Endothelial cell of umbilical vein (primary cell): ENCODE measurements around the gene PAX2. TPM values are rescaled to one million over a fixed set of nuclear protein-coding genes. Genes with fewer than 3 reads are reported as not detected.

Experiments used
- BruUV-seq: library from RNA; stranded (reverse); fragments of 400-500 nt; replicated peaks from 2 replicates; lab custom pipeline; 2021; lab: Mats Ljungman, UMichigan
- CTCF ChIA-PET: fragments of 300-600, 350-600 bp; sonication (Branson Sonifier 250); formaldehyde crosslinking; loops from one replicate; lab custom pipeline; 2021; ENCODE audit warnings: antibody characterized with exemption, inconsistent platforms; lab: Charles Lee
- POLR2A ChIA-PET: fragments of 300-600, 350-600 bp; sonication (Branson Sonifier 250); formaldehyde crosslinking; loops from one replicate; lab custom pipeline; 2021; ENCODE audit warnings: antibody characterized with exemption, inconsistent platforms; lab: Charles Lee
- DNase-seq: peaks from one replicate; pipeline ENCODE4 v3.0.0-alpha.2; 2011; ENCODE audit warnings: low read depth, low spot score
- FAIRE-seq: peaks from 2 replicates; lab custom pipeline; 2011; peaks lifted over from hg19 to GRCh38; lab: Jason Lieb, UNC
- H2AFZ ChIP-seq: 2 replicates; pipeline ENCODE4 v1.6.0; 2012; ENCODE audit warnings: low read depth, low read length, control low read depth, inconsistent platforms
- H3K27ac ChIP-seq: 2 replicates; pipeline ENCODE4 v1.5.1; 2011; ENCODE audit warnings: low read depth, mild to moderate bottlenecking, control low read depth, low read length, moderate library complexity; ENCODE audit not compliant: insufficient read depth
- H3K27me3 ChIP-seq, 2 experiments: 2 replicates each; pipeline versions ENCODE4 v1.6.0 to v1.6.1; 2011; ENCODE audit warnings: low read length in 2 of 2, mixed read lengths in 1 of 2; ENCODE audit not compliant: control insufficient read depth in 2 of 2, insufficient read depth in 2 of 2
- H3K36me3 ChIP-seq, 2 experiments: 2 replicates in 1 of 2; 3 replicates in 1 of 2; pipeline ENCODE4 v1.5.1; 2011; ENCODE audit warnings: low read length in 2 of 2, mild to moderate bottlenecking in 1 of 2, moderate library complexity in 1 of 2; ENCODE audit not compliant: control insufficient read depth in 2 of 2, insufficient read depth in 2 of 2; ENCODE audit errors: extremely low read depth in 1 of 2
- H3K4me1 ChIP-seq: 3 replicates; pipeline ENCODE4 v1.5.1; 2011; ENCODE audit warnings: mild to moderate bottlenecking, low read length; ENCODE audit not compliant: control insufficient read depth, insufficient read depth; ENCODE audit errors: extremely low read depth
- H3K4me2 ChIP-seq: 2 replicates; pipeline ENCODE4 v1.6.1; 2011; ENCODE audit warnings: low read length, control low read depth, mixed read lengths; ENCODE audit not compliant: insufficient read depth
- H3K4me3 ChIP-seq, 3 experiments: fragments of 200-600 bp in 1 of 3; sonication (generic), shearing (Covaris generic) in 1 of 3; replicated peaks in 1 of 3; 2 replicates each; pipeline ENCODE4 v1.5.1; 2011 to 2016; ENCODE audit warnings: control low read depth in 3 of 3, low read length in 3 of 3, mild to moderate bottlenecking in 2 of 3, inconsistent platforms in 1 of 3, low read depth in 1 of 3, moderate library complexity in 1 of 3; ENCODE audit not compliant: insufficient read depth in 1 of 3
- H3K79me2 ChIP-seq: 2 replicates; pipeline ENCODE4 v1.6.0; 2012; ENCODE audit warnings: low read length, inconsistent platforms; ENCODE audit not compliant: control insufficient read depth, insufficient read depth
- H3K9ac ChIP-seq: replicated peaks from 2 replicates; pipeline ENCODE3; 2011; ENCODE audit warnings: low read length, control low read depth; ENCODE audit not compliant: insufficient read depth; ENCODE audit errors: extremely low read depth
- H3K9me1 ChIP-seq: replicated peaks from 3 replicates; pipeline ENCODE4 v1.6.0; 2011; ENCODE audit warnings: mild to moderate bottlenecking, low read length; ENCODE audit not compliant: control insufficient read depth, insufficient read depth; ENCODE audit errors: extremely low read depth
- H3K9me3 ChIP-seq: replicated peaks from 2 replicates; pipeline ENCODE4 v1.5.1; 2012; ENCODE audit warnings: low read length, inconsistent platforms; ENCODE audit not compliant: control insufficient read depth, insufficient read depth
- H4K20me1 ChIP-seq: replicated peaks from 2 replicates; pipeline ENCODE3; 2011; ENCODE audit warnings: mild to moderate bottlenecking, low read length; ENCODE audit not compliant: control insufficient read depth, insufficient read depth; ENCODE audit errors: extremely low read depth
- EZH2 ChIP-seq: IDR thresholded peaks from 2 replicates; pipeline ENCODE4 v1.6.1; 2012; ENCODE audit warnings: borderline replicate concordance, low read depth, mild to moderate bottlenecking, moderate library complexity, low read length, inconsistent platforms; ENCODE audit not compliant: severe bottlenecking
- FOS ChIP-seq: IDR thresholded peaks from 2 replicates; pipeline ENCODE4 v1.6.1; 2011; ENCODE audit warnings: mild to moderate bottlenecking, low read length, moderate library complexity, borderline replicate concordance; ENCODE audit not compliant: insufficient read depth
- GATA2 ChIP-seq: IDR thresholded peaks from 2 replicates; pipeline ENCODE4 v1.7.0; 2011; ENCODE audit warnings: low read depth, mild to moderate bottlenecking, moderate library complexity, mixed read lengths, low read length; ENCODE audit not compliant: insufficient read length, insufficient read depth
- JUN ChIP-seq: IDR thresholded peaks from 2 replicates; pipeline ENCODE4 v1.6.1; 2011; ENCODE audit warnings: borderline replicate concordance, low read depth; ENCODE audit not compliant: insufficient read length, insufficient read depth
- MYC ChIP-seq: IDR thresholded peaks from one replicate; pipeline ENCODE4 v1.6.1; 2011; ENCODE audit warnings: mild to moderate bottlenecking, low read depth, low read length
- POLR2A ChIP-seq: IDR thresholded peaks from 2 replicates; pipeline ENCODE4 v1.6.1; 2012; ENCODE audit warnings: low read depth, mild to moderate bottlenecking, control low read depth, low read length
- POLR2AphosphoS5 ChIP-seq: IDR thresholded peaks from 2 replicates; pipeline ENCODE4 v1.6.1; 2012; ENCODE audit warnings: low read depth, mild to moderate bottlenecking, control low read depth, low read length, moderate library complexity; ENCODE audit not compliant: insufficient read depth
- dilution Hi-C: fragments of 300-500 bp; cut with MboI; formaldehyde crosslinking; loops from one replicate; pipeline ENCODE4 v1.15.0; 2019; ENCODE audit warnings: low sequenced_read_pairs; ENCODE audit not compliant: extremely low pct_ligation_motif_present
- intact Hi-C: fragments of 100-400 bp; cut with micrococcal nuclease; formaldehyde crosslinking; loops from one replicate; pipeline ENCODE4 v1.10.0; 2022
- polyA plus RNA-seq, 4 experiments: library from polyadenylated mRNA; depleted of rRNA in 3 of 4; stranded (reverse) in 3 of 4; unstranded in 1 of 4; fragments of >200 nt; gene quantifications; 2 replicates each; pipeline versions ENCODE4 v1.2.1 to v1.2.3, GENCODE V29; 2011 to 2012; ENCODE audit warnings: missing spikeins in 1 of 4
- total RNA-seq: library from RNA; stranded (reverse); gene quantifications from 2 replicates; pipeline ENCODE4 v1.2.3, GENCODE V29; 2021
- TF ChIP-seq, protein P1 (sequence below): IDR thresholded peaks from 2 replicates; pipeline ENCODE4 v1.6.1; 2011; ENCODE audit not compliant: insufficient read depth, insufficient read length
- TF ChIP-seq, protein P2 (sequence below), 2 donors: IDR thresholded peaks; 1 replicate in 1 of 2; 2 replicates in 1 of 2; pipeline ENCODE4 v1.5.1; 2011; ENCODE audit warnings: low read length in 2 of 2, mild to moderate bottlenecking in 2 of 2, moderate library complexity in 2 of 2, control low read depth in 1 of 2, inconsistent platforms in 1 of 2, low read depth in 1 of 2; ENCODE audit not compliant: insufficient read depth in 1 of 2; ENCODE audit errors: extremely low read depth in 1 of 2

PAX2 gene
- total and polyA plus RNA-seq, 2 donors (not counting 3 experiments of a cell fraction or from before 2014, with no cell fraction given) = not detected

DNA sequence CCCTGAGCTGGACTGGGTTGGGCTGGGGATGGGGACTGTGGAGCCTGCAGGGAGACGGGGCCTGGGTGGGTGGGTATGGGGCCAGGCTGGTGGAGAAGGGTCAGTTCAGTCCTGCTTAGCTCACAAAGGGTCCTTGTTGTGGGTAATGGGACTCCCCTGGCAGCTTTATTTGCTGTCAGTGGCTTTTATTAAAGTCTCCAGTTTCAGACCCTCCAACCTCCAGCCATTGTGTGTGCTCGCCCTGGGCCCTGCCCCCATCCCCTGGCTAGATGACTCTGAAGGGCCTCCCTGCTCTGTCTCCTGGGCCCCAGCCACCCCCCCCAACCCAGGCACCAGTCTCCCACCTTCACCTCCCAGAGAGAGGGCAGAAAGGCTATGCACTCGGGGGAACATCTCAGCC lies 123.0 kb downstream of the PAX2 start:
- DNase-seq (no peak), FAIRE-seq (no peak)
- Histone ChIP-seq H3K4me2 (no peak overlapping the region), H3K36me3 (no peaks in the 10 kb centered on the region), H3K4me3 (no peak overlapping the region), H3K27me3 (peaks cover 13 to 14% of the 10 kb centered on the region in 2 experiments), H3K9ac (no peak overlapping the region), H4K20me1 (no peaks in the 10 kb centered on the region), H2AFZ (no peak overlapping the region), H3K27ac (no peak overlapping the region), H3K4me1 (no peaks in the 10 kb centered on the region), H3K9me3 (no peaks in the 10 kb centered on the region), H3K9me1 (no peaks in the 10 kb centered on the region), H3K79me2 (no peaks in the 10 kb centered on the region)
- TF ChIP-seq, protein P1, sequence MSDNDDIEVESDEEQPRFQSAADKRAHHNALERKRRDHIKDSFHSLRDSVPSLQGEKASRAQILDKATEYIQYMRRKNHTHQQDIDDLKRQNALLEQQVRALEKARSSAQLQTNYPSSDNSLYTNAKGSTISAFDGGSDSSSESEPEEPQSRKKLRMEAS = no peak
- no peak for TF ChIP-seq GATA2
- TF ChIP-seq, protein P2, sequence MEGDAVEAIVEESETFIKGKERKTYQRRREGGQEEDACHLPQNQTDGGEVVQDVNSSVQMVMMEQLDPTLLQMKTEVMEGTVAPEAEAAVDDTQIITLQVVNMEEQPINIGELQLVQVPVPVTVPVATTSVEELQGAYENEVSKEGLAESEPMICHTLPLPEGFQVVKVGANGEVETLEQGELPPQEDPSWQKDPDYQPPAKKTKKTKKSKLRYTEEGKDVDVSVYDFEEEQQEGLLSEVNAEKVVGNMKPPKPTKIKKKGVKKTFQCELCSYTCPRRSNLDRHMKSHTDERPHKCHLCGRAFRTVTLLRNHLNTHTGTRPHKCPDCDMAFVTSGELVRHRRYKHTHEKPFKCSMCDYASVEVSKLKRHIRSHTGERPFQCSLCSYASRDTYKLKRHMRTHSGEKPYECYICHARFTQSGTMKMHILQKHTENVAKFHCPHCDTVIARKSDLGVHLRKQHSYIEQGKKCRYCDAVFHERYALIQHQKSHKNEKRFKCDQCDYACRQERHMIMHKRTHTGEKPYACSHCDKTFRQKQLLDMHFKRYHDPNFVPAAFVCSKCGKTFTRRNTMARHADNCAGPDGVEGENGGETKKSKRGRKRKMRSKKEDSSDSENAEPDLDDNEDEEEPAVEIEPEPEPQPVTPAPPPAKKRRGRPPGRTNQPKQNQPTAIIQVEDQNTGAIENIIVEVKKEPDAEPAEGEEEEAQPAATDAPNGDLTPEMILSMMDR (IDR thresholded peaks at IDR 0.05; ENCODE audit: extremely low read depth in 1 of 2, insufficient read depth in 1 of 2, low read depth in 1 of 2, low read length in 2 of 2) = no peak
- TF ChIP-seq POLR2A = no peak
- no peak for TF ChIP-seq MYC
- TF ChIP-seq JUN = no peak
- TF ChIP-seq EZH2 = no peak
- no peak for TF ChIP-seq FOS
- TF ChIP-seq POLR2AphosphoS5 = no peak
- intact Hi-C loops (no loop called here), dilution Hi-C loops (no loop called here)
- POLR2A ChIA-PET = no interaction called here
- BruUV-seq = no TSS peak
- CTCF ChIA-PET = interaction anchor here (1.6 kb wide), 1 partner anchor 306 kb away, joined by 5 read pairs; no protein-coding TSS in a partner anchor
